HG02973 (cell line): ENCODE results near the gene CORO2B.

Source experiments
- ATAC-seq: cut with Tn5 transposase; IDR thresholded peaks from one replicate; pipeline ENCODE4 v1.9.1; 2021; ENCODE audit warnings: moderate library complexity; ENCODE audit not compliant: unreplicated experiment

CORO2B gene

GRCh38 chr15:68578980-68579935 lies at the start of gene CORO2B:
Gene CORO2B, plus strand, starts transcription at chr15:68578993. Its CDS starts 270 bp downstream, at chr15:68579263.
- ATAC-seq, result no peak

GRCh38 chr15:68531387-68532179 lies 47.2 kb upstream of the CORO2B start:
- no peak for ATAC-seq

GRCh38 chr15:68536331-68537095 lies 42.3 kb upstream of the CORO2B start:
- no peak for ATAC-seq

GRCh38 chr15:68537097-68537496 lies 41.7 kb upstream of the CORO2B start:
- ATAC-seq, result no peak

- no peak for ATAC-seq
These were observed 41.3 kb upstream of the CORO2B start for GRCh38 chr15:68537506-68537905.

GRCh38 chr15:68538311-68538710 lies 40.5 kb upstream of the CORO2B start:
- no peak for ATAC-seq

DNA sequence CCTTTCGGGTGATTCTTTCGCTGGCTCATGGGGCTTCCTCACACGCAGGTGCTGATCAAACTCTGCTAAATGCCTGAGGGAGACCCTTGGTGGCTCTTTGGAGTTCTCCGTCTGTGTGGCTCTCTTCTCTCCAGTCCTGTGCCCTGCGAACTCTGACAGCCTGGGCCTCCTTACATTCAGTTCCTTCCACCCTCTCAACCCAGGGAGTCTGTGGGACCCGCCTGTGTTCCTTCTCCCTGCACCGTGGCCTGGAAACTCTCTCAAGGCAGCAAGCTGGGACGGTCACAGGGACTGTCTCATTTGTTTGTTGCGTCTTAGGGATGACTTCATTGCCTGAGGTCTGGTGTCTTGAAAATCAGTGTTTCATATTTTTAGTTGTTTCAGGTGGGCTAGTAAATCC lies 37.0 kb upstream of the CORO2B start:
- no peak for ATAC-seq

DNA sequence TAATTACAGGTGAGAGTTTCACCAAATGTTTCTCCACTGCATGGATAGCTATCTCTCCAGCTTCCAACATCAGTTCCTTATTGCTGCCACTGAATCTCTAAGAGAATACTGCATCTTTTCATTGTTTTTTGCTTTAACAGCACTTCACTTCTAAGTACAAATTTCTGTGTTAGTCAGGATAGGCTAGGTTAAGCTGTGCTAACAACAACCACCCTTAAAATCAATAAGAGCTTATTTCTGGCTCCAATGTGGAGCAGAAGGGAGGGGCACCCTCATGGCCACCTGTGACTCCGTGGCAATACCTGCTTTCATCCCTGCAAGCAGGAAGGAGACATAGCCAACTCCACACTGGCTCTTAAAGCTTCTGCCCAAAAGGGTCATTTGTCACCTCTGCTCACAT lies 36.4 kb upstream of the CORO2B start:
- ATAC-seq, result no peak

DNA sequence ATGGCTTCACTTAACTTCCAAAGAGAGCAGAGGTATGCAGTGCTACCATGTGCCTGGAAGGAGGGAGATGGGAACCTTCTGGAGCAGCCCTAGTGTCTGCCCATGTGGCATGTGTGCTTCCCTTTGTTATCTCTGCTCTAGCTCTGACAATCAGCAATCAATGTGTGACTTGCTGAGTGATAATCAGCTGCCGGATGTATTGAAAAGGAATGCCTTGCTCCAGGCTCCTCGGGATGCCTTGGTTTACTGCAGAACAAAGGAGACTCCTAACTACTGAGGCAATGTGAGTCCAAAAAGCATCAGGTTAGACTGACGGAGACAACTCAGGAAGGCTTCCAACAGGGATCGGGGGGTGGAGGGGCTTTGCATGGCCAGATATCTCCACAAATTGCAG lies 36.0 kb upstream of the CORO2B start:
- no peak for ATAC-seq

GRCh38 chr15:68543165-68544008 lies 35.4 kb upstream of the CORO2B start:
- no peak for ATAC-seq

GRCh38 chr15:68546318-68546717 lies 32.5 kb upstream of the CORO2B start:
- no peak for ATAC-seq

DNA sequence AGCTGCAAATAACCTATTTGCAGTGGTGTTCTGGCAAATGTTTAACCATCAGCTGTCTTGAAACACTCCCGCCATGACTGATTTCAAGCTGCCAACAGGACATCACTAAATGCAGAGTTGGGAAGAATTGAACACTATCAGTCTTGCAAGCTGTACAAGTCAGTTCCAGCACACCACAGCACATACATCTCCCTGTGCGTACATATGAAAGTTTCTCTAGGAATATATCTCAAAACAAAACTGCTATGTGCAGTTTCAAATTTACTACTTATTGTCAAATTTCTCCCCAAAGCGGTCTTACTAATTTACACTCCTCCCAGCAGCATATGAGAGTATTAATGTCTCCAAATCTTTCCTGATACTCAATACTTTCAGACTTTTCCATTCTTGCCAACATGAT lies 30.4 kb upstream of the CORO2B start:
- no peak for ATAC-seq

DNA sequence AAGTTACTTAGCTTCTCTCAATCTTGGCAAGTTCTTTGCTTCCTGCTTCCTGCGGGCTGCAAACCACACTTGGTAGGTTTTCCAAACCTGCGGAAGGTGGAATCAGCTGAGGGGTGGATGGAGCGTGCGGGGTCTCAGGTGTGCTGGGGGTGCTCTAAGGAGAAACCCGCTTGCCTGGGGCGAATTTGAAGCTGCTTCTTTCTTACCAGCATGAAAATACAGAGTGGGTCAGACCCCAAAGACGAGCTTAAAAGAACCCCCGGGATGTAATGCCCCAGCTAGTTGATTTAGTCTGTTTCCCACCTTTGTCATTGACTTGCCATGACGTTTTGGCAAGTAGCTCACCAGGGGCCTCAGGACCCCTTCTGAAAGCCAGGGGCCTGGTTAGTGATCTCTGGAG lies 28.8 kb upstream of the CORO2B start:
- no peak for ATAC-seq

GRCh38 chr15:68550498-68551295 lies 28.1 kb upstream of the CORO2B start:
- ATAC-seq, result no peak

DNA sequence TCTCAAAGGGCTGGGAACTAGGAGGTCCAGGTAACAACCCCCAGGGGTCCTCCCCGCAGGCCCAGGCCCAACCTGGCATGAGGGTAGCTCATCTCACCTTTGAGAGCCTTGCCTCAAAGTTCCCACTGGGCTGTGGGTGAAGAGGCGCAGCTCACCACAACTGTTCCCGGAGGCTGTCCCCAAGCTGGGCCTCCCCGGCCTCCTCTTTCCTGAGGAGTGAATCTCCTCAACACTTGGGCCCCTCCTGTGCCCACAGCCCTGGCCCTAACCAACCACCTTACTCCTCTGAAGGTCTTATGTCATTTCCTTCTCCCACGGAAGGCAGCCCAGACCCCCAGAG lies 27.5 kb upstream of the CORO2B start:
- ATAC-seq, result no peak

GRCh38 chr15:68552344-68552743 lies 26.4 kb upstream of the CORO2B start:
- ATAC-seq, result no peak

DNA sequence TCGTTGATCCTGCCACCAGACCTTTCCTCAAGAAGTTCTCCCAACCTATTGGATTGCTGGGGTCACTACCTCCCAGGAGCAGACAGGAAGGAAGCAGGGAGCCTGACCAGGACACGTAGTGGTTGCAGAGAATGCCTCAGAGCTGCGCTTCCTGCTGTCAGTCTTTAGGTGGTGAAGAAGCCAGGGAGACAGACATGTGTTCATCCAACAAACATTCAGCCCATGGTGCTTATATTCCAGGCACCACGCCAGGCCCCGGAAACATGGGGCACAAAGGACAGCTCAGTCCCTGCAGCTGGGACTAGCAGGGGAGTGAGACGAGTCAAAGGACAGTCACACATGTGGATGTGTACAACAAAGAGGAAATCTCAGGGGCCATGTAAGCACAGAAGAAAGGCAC lies 26.0 kb upstream of the CORO2B start:
- no peak for ATAC-seq

- ATAC-seq, result no peak
These were observed 25.3 kb upstream of the CORO2B start for GRCh38 chr15:68553314-68553993.
